Anterior cingulate cortex (tissue), 58 donors: Measurements from ENCODE around the gene GDF2.

Source experiments
- DNase-seq, 58 donors: peaks; one replicate each; lab custom pipeline; 2025; lab: John Stamatoyannopoulos, UW

The GDF2 gene

GRCh38 chr10:47349516-47349915 lies 27.3 kb downstream of the GDF2 start:
- DNase-seq = no peak

GRCh38 chr10:47349941-47350371 lies 27.7 kb downstream of the GDF2 start:
- DNase-seq = no peak

- DNase-seq = no peak
Observed at GRCh38 chr10:47350671-47351640, 28.7 kb downstream of the GDF2 start.

GRCh38 chr10:47351899-47352815 lies 29.9 kb downstream of the GDF2 start:
- DNase-seq = no peak

- DNase-seq = no peak
Observed at GRCh38 chr10:47353351-47353750, 31.1 kb downstream of the GDF2 start.

- DNase-seq = no peak
Observed at GRCh38 chr10:47354165-47354564, 31.9 kb downstream of the GDF2 start.

- DNase-seq = no peak
Observed at GRCh38 chr10:47354900-47355299, 32.6 kb downstream of the GDF2 start.

- DNase-seq = no peak
Observed at GRCh38 chr10:47356708-47357107, 34.5 kb downstream of the GDF2 start.

- no peak for DNase-seq
Observed at GRCh38 chr10:47357131-47357582, 34.9 kb downstream of the GDF2 start.

- DNase-seq = no peak
Observed at GRCh38 chr10:47357911-47358310, 35.7 kb downstream of the GDF2 start.

GRCh38 chr10:47358457-47358856 lies 36.2 kb downstream of the GDF2 start:
- DNase-seq = no peak

- no peak for DNase-seq
Observed at GRCh38 chr10:47359101-47359500, 36.8 kb downstream of the GDF2 start.

GRCh38 chr10:47359626-47360418 lies 37.6 kb downstream of the GDF2 start:
- peak in 2 of 58 donors; percentile 24 to 40 for DNase-seq

GRCh38 chr10:47360419-47361040 lies 38.3 kb downstream of the GDF2 start:
- no peak for DNase-seq

- peak in 12 of 58 donors; percentile 13 to 64 (median 22) for DNase-seq
Observed at GRCh38 chr10:47361293-47361692, 39.0 kb downstream of the GDF2 start.

GRCh38 chr10:47362199-47362598 lies 39.9 kb downstream of the GDF2 start:
- no peak for DNase-seq

GRCh38 chr10:47363781-47364180 lies 41.5 kb downstream of the GDF2 start:
- DNase-seq = no peak

- DNase-seq = no peak
Observed at GRCh38 chr10:47364366-47364765, 42.1 kb downstream of the GDF2 start.

- no peak for DNase-seq
Observed at GRCh38 chr10:47364911-47365310, 42.7 kb downstream of the GDF2 start.
